ENCODE results near the gene RYK.

- no peak for TF ChIP-seq SPI1 (IDR thresholded peaks at IDR 0.05; ENCODE audit: low read depth, low read length)
- TF ChIP-seq POLR2AphosphoS5 (IDR thresholded peaks at IDR 0.05; ENCODE audit: low read depth, low read length), result no peak
Observed at GRCh38 chr3:134284438-134284837, 33.8 kb upstream of the RYK start.
